CD4-positive, alpha-beta T cell treated with Interleukin-6 for 4 hours (primary cell): ENCODE results near the gene SLC12A6.
A peak's percentile ranks its signal among the peaks of the same experiment; 100 is the strongest.
"Not testable (repeated sequence)": the region's sequence is repeated elsewhere in the genome, so short reads cannot be mapped to it uniquely, and the experiment has no call there.

Experiments used
- DNase-seq: peaks from one replicate; pipeline ENCODE4 v3.0.0-alpha.2; 2020; ENCODE audit warnings: mixed read lengths

SLC12A6 gene

GRCh38 chr15:34248190-34248589 lies 89.4 kb downstream of the SLC12A6 start:
- no peak for DNase-seq

- no peak for DNase-seq
Observed at GRCh38 chr15:34246276-34246976, 91.2 kb downstream of the SLC12A6 start.

GRCh38 chr15:34243226-34243625 lies 94.4 kb downstream of the SLC12A6 start:
- DNase-seq: no peak

GRCh38 chr15:34242331-34242710 lies 95.3 kb downstream of the SLC12A6 start:
- no peak for DNase-seq

- DNase-seq: peak; percentile 53
Observed at GRCh38 chr15:34241376-34242330, 95.9 kb downstream of the SLC12A6 start.

- no peak for DNase-seq
Observed at GRCh38 chr15:34240537-34240936, 97.0 kb downstream of the SLC12A6 start.

GRCh38 chr15:34239151-34239808 lies 98.3 kb downstream of the SLC12A6 start:
- peak; percentile 31 for DNase-seq

- DNase-seq: no peak
Observed at GRCh38 chr15:34233614-34234013, 104.0 kb downstream of the SLC12A6 start.

- DNase-seq: no peak
Observed at GRCh38 chr15:34223904-34224596, 113.5 kb downstream of the SLC12A6 start.

GRCh38 chr15:34217587-34218225 lies 119.9 kb downstream of the SLC12A6 start:
- DNase-seq: no peak

- DNase-seq: no peak
Observed at GRCh38 chr15:34216527-34217270, 120.9 kb downstream of the SLC12A6 start.

GRCh38 chr15:34214135-34214534 lies 123.4 kb downstream of the SLC12A6 start:
- DNase-seq: no peak

GRCh38 chr15:34213690-34214089 lies 123.9 kb downstream of the SLC12A6 start:
- DNase-seq: no peak

GRCh38 chr15:34209421-34210282 lies 127.9 kb downstream of the SLC12A6 start, which contains the start of gene KATNBL1:
Gene KATNBL1, minus strand, starts transcription at chr15:34210096. Its CDS starts 46,420 bp downstream, at chr15:34163676.
- peak; percentile 99 for DNase-seq

- DNase-seq: no peak
Observed at GRCh38 chr15:34206011-34206410, 131.6 kb downstream of the SLC12A6 start.

GRCh38 chr15:34203936-34204335 lies 133.6 kb downstream of the SLC12A6 start:
- DNase-seq: no peak

GRCh38 chr15:34203305-34203704 lies 134.3 kb downstream of the SLC12A6 start:
- no peak for DNase-seq

- DNase-seq: not testable (repeated sequence)
Observed at GRCh38 chr15:34193272-34193671, 144.3 kb downstream of the SLC12A6 start.

GRCh38 chr15:34188711-34189110 lies 148.9 kb downstream of the SLC12A6 start:
- DNase-seq: no peak

- DNase-seq: no peak
Observed at GRCh38 chr15:34185666-34186065, 151.9 kb downstream of the SLC12A6 start.
